ENCODE data around the gene CTLA4.

GRCh38 chr2:203904022-203904421 is 36.5 kb downstream of the CTLA4 start:
- TF ChIP-seq CTCF (IDR thresholded peaks at IDR 0.05; ENCODE audit: low read depth, low read length) (no peak), EZH2phosphoT487 (IDR thresholded peaks at IDR 0.05; ENCODE audit: low read depth) (no peak)
